GM23338 (cell line): ENCODE results near the gene EMC1.

Experiments used
- CREB1 ChIP-seq: fragments of 250-450 bp; sonication (Bioruptor Pico); IDR thresholded peaks from 2 replicates; pipeline ENCODE4 v1.5.0; 2020; ENCODE audit warnings: low read depth, mild to moderate bottlenecking, moderate library complexity
- CTCF ChIP-seq, 2 experiments: fragments of 200-600 bp in 1 of 2; sonication (generic) in 1 of 2; conservative IDR thresholded peaks; 2 replicates each; pipeline versions ENCODE4 v1.5.1 to v1.6.1; 2016 to 2017; ENCODE audit warnings: antibody characterized with exemption in 2 of 2, low read depth in 2 of 2, mild to moderate bottlenecking in 2 of 2, moderate library complexity in 1 of 2
- ETS1 ChIP-seq: IDR thresholded peaks from 2 replicates; pipeline ENCODE4 v1.6.1; 2016; ENCODE audit warnings: antibody characterized with exemption
- EZH2 ChIP-seq: fragments of 200-600 bp; sonication (generic); IDR thresholded peaks from one replicate; pipeline ENCODE4 v1.8.0; 2017; ENCODE audit warnings: antibody characterized with exemption, mild to moderate bottlenecking, low read depth; ENCODE audit not compliant: unreplicated experiment
- EZH2phosphoT487 ChIP-seq: fragments of 200-600 bp; sonication (generic); IDR thresholded peaks from one replicate; pipeline ENCODE4 v1.8.1; 2018; ENCODE audit warnings: antibody characterized with exemption; ENCODE audit not compliant: unreplicated experiment
- JUNB ChIP-seq: IDR thresholded peaks from one replicate; pipeline ENCODE4 v1.6.1; 2016; ENCODE audit warnings: antibody characterized with exemption; ENCODE audit not compliant: unreplicated experiment
- POLR2AphosphoS5 ChIP-seq: IDR thresholded peaks from 2 replicates; pipeline ENCODE4 v1.6.1; 2016; ENCODE audit warnings: antibody characterized with exemption, low read depth
- REST ChIP-seq: IDR thresholded peaks from one replicate; pipeline ENCODE4 v1.6.1; 2018; ENCODE audit warnings: antibody characterized with exemption; ENCODE audit not compliant: unreplicated experiment
- STAT1 ChIP-seq: IDR thresholded peaks from one replicate; pipeline ENCODE4 v1.6.1; 2016; ENCODE audit warnings: antibody characterized with exemption; ENCODE audit not compliant: unreplicated experiment
- ZNF462 ChIP-seq: fragments of 250-450 bp; sonication (Bioruptor Pico); IDR thresholded peaks from 2 replicates; pipeline ENCODE4 v1.5.0; 2020; ENCODE audit warnings: mild to moderate bottlenecking, moderate library complexity

- TF ChIP-seq CTCF (conservative IDR thresholded peaks at IDR 0.05; ENCODE audit: low read depth in 2 of 2) = peak in 1 of 2 experiments; percentile 26; a peak in 2 of 4 replicates
- TF ChIP-seq POLR2AphosphoS5 = no peak
- no peak for TF ChIP-seq CREB1 (CRISPR knock-in tag)
- no peak for TF ChIP-seq REST
- TF ChIP-seq JUNB = no peak
- no peak for TF ChIP-seq EZH2phosphoT487
- TF ChIP-seq EZH2 = no peak
- TF ChIP-seq ETS1 = no peak
- no peak for TF ChIP-seq ZNF462
- no peak for TF ChIP-seq STAT1
Measured at GRCh38 chr1:19268445-19268844, 17.1 kb upstream of the EMC1 start.
